TTC549 (cell line): ENCODE data around the gene OBP2B.
"Not testable (repeated sequence)": the region's sequence is repeated elsewhere in the genome, so short reads cannot be mapped to it uniquely, and the experiment has no call there.

Source experiments
- FAIRE-seq: peaks from 2 replicates; lab custom pipeline; 2012; peaks lifted over from hg19 to GRCh38; lab: Jason Lieb, UNC

Gene OBP2B

GRCh38 chr9:133221177-133221809, 12.2 kb upstream of the OBP2B start:
- no peak for FAIRE-seq

DNA sequence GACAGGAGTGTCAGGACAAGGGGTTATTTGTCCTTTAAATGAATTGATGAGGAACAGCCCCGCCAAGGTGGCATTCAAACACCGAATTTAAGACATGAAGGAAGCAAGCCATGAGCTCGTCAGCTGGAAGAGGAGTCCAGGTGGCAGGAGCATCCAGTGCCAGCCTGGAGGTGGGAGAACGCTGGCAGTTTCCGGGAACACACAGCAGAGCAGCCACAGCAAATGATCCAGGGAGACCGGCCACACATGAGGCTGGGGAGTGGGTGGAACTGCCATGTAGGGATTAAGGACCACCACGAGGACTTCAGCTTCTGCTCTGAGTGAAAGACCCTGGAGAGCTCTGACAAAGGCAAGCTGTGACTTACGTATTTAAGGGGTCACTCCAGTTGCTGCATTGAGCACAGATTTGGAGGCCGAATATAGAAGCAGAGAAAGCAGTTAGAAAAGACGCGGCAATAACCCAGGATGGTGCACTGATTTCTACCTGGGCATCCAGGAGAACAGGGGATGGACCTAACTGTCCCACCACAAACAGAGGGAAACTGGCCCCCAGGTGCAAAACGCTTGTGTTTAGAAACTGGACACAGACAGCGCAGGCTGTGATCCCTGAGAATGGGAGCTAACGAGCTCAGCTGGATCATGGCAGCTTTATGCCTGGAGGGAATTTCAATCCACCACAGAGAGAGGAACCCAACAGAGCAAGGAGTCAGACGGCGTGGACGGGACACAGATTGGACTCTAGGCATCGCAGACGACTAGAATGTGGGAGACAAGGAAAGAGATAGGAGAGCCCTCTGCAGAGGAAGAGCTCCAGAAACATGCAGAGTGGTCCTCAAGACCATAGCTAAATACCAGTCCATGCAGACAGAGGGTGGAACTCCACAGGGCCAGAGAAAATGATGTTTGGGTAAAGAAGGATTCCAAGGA, 9.3 kb upstream of the OBP2B start:
- not testable (repeated sequence) for FAIRE-seq

GRCh38 chr9:133217333-133217988, 8.4 kb upstream of the OBP2B start:
- not testable (repeated sequence) for FAIRE-seq

GRCh38 chr9:133214276-133214675, 5.2 kb upstream of the OBP2B start:
- FAIRE-seq, result not testable (repeated sequence)

- no peak for FAIRE-seq
Measured at GRCh38 chr9:133210609-133211008, 1.6 kb upstream of the OBP2B start.

DNA sequence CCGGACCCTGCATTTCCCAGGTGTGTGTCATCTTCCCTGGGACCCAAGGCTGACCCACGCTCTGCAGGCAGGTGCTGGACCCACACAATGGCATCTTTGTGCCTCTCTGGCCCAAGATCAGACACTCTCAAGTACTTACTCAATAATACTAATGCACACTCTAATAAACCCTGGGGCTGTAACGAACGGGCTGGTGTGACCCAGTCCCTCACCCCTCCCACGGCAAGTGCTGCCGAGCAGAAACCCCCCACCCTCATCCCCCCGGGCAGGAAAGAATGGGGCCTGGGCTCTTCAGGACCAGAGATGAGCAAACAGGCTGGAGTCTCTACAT, 1.1 kb upstream of the OBP2B start:
- FAIRE-seq, result no peak

- not testable (repeated sequence) for FAIRE-seq
Measured at GRCh38 chr9:133209327-133210201, 514 bp upstream of the OBP2B start.

- not testable (repeated sequence) for FAIRE-seq
Measured at GRCh38 chr9:133208171-133208879, 725 bp downstream of the OBP2B start.

- FAIRE-seq, result no peak
Measured at GRCh38 chr9:133207540-133208170, 1.4 kb downstream of the OBP2B start.

GRCh38 chr9:133207021-133207531, 2.0 kb downstream of the OBP2B start:
- FAIRE-seq, result no peak

- FAIRE-seq, result no peak
Measured at GRCh38 chr9:133205996-133206931, 2.8 kb downstream of the OBP2B start.

DNA sequence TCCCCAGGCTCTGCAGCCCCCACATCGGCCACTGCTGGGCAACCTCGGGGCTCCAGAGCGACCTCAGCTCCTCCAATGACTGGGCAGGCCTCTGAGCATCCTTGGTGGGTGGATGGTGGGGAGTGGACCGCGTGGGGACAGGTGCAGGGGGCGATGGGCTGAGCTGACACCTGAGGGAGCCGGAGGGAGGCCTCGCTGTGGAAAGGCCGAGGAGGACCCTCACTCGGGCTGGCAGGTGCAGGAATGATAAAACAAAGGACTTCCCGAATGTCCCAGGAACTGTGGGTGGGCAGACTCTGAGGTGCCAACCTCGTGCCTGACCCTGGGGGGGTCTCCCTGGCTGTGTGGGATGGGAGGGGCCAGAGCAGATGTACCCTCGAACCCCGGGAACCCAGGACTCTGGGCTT, 3.6 kb downstream of the OBP2B start:
- not testable (repeated sequence) for FAIRE-seq

DNA sequence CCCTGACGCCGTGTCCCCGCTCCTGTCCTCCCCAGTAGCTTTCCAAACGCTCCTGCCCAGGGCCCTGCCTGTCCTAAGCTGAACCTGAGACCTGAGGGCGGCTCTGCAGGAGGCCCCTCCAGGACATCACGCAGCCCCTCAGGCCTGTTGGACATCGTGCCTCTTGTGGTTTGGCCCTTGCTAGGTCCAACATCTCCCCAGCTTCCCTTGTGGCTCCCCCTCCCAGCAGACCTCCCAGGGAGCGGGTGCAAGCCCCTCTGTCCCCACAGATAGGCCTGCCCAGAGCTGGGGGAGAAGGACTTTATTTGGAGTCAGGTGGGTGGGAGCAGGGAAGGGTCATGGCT, 4.1 kb downstream of the OBP2B start:
- FAIRE-seq, result no peak

- no peak for FAIRE-seq
Measured at GRCh38 chr9:133204335-133204992, 4.6 kb downstream of the OBP2B start.

- no peak for FAIRE-seq
Measured at GRCh38 chr9:133203506-133204075, 5.5 kb downstream of the OBP2B start.

GRCh38 chr9:133202688-133203453, 6.2 kb downstream of the OBP2B start:
- no peak for FAIRE-seq

GRCh38 chr9:133202145-133202513, 6.9 kb downstream of the OBP2B start:
- FAIRE-seq, result no peak
